ENCODE data around the gene RGS16. TPM values are rescaled to one million over a fixed set of nuclear protein-coding genes. Genes with fewer than 3 reads are reported as not detected.

Gene RGS16
- total RNA-seq, 1 donor from 2014 or later = 22.4 TPM

DNA sequence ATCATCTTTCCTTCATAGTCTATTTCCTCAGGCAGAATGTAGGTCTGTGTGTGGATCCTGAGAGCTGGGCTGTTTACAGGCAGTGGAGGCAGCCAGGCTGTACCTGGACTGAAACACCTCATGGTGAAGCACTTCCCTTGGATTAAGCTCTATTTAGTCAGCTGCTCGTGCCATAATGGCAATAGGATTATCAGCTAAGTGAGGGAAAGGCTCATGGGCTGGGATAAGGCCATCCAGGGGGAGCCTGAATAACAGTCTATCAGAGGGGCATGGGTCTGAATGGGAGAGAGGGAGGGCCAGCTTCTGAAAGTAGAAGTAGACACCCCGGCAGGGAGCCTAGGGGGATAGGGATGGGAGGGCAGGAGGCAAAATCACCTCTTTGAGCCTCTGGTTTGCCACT lies 23.5 kb downstream of the RGS16 start:
- DNase-seq (ENCODE audit: low spot score) = no peak

DNA sequence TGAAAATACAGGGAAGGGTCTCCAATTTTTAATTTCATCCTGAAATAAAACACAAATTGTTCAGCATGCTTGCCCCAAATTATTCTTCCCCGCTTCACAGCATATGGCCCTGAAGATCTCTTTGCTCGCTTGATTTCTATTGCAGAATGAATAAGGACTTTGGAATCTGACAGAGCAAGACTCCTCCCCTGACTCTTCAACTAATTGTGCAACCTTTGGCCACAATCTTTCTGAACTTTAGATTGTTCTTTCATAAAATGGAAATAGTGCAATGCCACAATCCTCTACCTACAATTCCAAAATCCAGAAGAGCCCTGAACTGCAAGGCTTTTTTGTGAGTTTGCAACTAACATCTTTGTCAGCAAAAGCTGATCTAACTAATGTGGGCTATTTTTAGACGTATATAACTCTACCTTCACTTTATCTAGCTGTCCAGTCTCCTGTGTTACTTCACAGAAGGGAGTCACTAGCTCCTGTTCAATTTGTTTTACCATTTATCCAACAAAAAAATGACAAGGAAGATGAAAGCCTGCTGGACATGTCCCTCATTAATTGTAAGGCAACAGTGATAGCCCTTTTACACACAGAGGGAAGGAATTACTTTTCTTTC lies 28.5 kb downstream of the RGS16 start:
- DNase-seq (ENCODE audit: low spot score) = no peak

DNA sequence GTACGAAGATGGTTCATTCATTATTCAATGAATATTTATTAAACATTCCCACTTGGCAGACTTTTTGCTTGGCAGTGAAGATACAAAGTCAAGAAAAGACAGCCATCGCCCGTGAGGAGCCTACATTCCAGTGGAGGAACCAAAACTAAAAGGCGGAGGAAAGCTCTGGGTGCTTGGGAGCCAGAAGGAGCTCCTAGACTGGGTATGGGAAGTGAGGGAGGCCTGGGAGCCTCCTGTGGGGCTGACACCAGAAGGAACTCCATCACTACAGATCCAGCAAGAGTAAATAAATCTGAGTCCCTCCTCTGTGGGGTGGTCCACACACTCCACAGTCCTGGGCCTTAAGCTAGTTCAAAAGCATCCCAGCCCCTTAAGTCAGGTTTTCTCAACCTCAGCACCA lies 30.0 kb downstream of the RGS16 start:
- no peak for DNase-seq (ENCODE audit: low spot score)

DNA sequence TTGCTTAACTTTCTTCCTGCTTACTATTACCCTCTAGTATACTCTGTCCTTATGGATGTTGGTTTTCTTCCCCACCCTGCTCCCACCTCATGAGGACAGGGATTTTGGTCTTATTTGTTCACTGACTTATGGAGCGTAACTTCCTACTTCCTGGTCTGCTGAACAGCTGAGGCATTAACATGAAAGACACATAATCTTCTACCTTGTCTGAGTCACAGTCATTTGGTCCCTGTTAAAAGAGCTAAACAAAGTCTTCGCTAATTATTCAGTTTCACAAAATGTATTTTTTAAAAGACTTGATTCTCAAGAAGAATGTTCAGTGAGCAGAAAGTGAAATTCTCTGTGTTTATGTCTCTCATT lies 33.6 kb downstream of the RGS16 start:
- no peak for DNase-seq (ENCODE audit: low spot score)

DNA sequence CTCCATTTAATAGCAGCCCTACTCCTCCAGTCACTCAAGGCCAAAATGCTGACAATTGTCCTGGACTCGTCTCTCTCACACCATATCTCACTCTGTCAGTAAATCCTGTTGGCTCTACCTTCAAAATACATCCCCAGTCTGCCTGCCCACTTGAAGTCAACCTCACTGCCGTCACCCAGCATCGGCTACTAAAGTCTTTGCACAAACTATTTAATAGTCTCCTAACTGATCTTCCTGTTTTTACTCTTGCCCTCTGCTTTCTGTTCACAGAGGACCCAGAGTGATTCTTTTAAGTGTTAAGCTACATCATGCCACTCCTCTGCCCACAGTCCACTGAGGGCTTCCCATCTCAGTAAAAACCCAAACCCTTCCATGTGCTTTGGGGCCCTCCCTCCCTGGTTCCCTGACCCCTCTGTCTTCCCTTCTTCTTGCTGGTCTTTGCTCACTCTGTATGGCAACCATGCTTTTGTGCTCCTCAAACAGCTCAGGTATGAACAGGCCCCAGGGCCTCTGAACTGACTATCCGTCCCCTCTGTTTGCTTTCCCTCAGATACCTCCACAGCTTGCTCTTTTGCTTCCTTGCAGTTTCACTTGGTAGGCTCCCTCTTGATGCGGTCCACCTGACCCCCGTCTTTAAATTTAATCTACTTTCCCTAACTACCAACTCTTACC lies 34.1 kb downstream of the RGS16 start:
- DNase-seq (ENCODE audit: low spot score) = no peak

DNA sequence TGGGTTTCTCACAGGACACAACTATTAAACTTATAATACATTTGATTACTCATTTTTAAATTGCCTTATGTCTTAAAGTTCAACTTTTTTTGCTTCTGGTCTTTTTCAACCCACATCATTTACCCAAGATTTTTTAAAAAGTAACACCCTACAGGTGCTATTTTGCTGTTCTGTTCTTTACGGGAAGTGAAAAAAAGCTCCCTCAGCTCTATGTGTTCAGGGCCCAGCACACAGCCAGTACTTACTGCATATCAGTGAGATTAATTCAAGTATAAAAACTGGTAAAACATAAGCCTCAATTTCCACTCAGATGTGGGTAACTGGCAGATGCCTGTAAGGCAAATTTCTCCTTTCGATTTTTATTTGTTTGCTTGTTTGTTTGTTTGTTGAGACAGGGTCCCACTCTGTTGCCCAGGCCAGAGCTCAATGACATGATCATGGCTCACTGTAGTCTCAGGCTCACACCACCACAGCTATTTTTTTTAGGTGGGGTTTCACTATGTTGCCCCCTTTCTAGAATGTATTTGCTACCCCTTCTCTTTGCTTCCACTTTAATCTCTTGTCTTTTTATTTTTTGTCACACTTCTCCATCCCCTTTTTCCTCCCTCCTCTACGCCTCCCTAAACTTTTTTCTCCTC lies 35.4 kb downstream of the RGS16 start:
- DNase-seq (ENCODE audit: low spot score) = no peak

DNA sequence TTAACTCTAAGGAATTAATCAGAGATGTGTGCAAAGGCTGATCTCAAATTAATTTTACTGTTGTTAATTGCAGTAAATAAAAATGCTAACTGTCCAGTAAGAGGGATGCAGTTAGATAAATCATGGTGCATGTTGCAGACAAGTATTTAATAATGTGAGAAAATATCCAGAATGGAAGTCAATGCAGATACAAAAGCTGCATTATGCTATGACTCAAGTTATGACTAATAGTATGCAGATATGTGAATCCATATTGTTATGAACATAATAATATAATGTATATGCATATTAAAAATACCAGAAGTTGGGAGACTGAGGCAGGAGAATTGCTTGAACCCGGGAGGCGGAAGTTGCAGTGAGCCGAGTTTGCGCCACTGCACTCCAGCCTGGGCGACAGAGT lies 36.6 kb downstream of the RGS16 start:
- DNase-seq (ENCODE audit: low spot score) = no peak

DNA sequence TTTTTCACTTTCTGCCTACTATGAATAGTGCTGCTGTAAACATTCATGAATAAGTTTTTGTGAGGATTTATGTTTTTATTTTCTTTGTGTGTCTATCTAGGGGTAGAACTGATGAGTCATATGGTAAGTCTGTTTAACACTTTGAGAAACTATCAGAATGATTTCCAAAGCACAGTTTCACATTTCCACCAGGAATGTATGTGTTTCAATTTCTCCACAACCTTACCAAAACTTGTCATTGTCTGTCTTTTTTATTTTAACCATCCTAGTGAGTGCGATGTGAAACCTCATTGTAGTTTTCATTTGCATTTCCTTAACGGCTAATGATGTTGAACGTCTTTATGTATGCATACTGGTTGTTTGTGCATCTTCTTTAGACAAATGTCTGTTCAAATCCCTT lies 38.7 kb downstream of the RGS16 start:
- no peak for DNase-seq (ENCODE audit: low spot score)

DNA sequence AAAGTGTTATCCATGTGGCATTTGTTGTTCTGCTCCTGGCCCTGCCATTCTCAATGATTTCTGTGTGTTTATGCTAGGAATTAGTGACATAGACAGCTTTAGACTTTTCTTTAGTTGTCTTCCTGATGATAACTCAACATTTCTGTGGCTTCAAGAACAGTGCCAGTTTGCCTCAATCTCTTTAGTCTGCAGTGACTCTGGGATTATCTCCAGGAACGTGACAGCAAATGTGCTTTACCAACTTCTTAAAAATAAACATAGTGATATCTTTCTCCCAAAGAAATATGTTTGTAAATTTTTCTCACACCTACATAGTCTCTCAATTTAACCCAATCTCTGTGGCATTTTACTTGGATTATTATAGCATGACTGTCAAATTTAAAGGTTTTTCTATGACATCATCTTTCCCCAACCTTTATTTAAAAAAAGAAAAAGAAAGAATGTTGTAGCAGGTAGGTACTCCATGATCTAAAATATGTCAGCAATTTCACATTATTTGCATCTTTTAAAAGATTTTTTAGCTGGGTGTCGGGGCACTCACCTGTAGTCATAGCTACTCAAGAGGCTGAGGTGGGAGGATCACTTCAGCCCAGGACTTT lies 39.7 kb downstream of the RGS16 start:
- DNase-seq (ENCODE audit: low spot score) = no peak

DNA sequence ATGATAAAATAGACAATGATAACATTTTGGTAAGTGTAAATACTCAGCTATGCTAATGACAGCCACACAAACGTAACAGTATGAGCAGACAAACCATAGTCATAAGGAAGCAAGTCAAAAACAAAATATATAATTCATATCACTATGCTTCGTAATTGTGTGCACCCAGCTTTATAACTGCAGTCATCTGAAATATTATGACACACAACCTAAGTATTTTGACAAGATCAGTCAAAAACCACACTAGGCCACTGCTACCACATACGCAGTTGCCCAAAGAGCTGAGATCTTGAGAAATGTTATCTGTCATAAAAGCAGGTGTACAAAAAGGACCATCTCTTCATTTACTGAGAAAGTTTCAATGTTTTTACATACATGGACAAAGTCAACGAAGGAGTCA lies 41.1 kb downstream of the RGS16 start:
- DNase-seq (ENCODE audit: low spot score) = no peak

DNA sequence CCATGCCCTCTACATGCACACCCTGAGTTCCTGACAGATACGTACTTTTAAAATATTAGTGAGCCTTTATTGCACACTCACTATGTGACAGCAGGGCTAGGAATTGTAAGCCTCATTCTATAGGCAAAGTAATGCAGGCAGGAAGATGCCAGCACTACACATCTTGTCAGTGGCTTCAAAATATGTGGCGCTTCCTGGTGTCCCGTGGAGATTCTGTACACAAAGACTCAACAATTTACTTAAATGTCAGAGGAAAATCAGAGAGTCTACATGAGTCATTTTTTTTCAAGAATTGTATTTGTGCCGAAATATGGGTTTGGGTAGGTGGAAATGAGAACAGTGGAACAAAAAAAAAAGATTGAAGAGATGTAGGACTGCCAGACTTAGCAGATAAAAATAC lies 42.7 kb downstream of the RGS16 start:
- DNase-seq (ENCODE audit: low spot score) = no peak

DNA sequence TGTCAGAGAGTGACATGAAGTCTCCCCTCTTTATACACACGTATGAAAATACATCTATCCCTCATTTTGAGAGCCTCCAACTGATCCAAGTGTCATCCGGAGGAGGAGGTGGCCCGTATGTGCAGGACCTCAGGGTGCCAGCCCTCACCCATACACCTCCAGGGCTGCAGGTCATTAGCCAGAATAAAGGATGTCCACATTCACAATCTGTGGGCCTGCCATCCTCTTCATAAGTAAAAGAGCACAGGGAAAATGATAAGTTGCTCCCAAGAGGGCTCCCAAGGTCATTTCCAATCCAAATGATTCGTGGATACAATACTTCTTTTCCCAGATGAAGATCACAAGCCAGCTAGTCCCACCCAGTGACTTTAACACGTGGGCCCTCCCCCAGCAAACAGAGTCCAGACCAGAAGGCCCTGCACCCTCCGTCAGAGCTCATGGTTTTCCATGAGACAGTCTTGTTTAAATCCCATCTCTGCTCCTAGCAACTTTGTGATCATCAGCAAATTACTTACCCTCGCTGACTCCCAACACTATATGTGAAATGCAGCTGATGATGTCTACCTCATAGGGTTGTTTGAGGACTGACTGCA lies 43.7 kb downstream of the RGS16 start:
- no peak for DNase-seq (ENCODE audit: low spot score)

DNA sequence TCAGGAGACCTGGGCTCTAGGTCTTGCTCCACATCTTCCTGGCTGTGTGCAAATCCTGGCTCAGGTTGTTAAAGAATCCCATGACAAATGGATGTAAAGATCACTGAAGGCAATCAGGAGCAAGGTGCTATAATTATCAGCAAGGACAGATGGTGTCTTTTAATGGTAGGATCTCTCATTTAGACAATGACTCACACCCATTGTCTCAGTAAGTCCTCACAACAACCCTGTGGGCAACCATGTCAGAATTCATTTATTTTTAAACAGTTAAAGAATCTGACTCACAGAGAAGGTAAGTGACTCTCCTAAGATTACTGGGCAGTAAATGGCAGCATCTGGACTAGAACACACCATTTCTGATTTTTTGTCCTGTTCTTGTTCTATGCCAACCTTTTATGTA lies 47.9 kb downstream of the RGS16 start:
- no peak for DNase-seq (ENCODE audit: low spot score)

DNA sequence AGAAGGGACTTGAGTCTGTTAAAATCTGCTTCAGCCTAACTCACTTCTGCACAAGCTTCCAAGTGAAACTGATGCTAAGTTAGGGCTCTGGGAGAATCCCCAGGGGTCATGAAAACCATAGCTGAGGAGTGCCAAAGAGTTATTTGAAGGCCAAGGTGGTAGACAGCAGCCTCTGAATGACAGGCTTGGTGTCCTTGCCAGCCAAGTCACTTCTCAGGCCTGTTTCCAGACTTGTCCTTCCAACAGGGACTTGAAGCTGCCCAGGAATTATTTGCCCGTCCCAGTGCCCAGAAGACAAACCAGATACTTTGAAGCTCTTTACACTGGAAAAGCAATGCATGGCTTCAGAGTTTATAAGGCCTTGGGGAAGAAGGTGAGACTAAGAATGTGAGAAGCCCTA lies 48.7 kb downstream of the RGS16 start:
- DNase-seq (ENCODE audit: low spot score) = no peak

DNA sequence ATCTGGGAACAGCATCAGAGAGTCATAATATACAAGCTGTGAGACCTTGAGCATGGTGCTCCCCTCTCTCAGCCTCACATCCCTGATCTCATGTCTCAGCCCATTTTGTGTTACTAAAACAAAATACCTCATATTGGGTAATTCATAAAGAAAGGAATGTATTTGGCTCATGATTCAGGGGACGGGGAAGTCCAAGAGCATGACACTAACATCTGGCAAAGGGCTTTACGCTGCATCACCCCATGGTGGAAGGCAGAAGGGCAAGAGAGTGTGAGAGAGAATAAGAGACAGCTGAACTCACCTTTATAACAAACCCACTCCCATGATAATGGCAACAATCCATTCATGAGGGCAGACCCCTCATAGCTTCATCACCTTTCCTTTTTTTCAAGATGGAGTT lies 51.7 kb downstream of the RGS16 start:
- DNase-seq (ENCODE audit: low spot score) = no peak

DNA sequence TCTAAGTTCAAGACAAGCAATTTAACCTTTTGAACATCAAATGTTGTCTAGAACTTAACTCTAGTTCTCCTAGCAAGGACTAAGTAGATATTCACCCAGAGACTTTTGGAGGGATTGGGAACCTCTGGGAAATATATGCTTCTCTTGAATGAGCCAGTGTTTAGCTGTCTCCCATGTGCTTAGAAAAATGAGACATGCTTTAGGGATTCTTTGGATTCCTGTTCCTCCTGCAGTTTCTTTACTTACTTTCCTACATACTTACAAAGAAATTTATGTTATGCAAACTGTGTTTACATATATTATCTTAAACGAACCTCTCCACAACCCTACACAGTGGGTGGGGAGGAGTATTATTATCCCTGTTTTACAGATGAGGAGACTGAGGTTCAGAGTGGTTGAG lies 54.4 kb downstream of the RGS16 start:
- no peak for DNase-seq (ENCODE audit: low spot score)

DNA sequence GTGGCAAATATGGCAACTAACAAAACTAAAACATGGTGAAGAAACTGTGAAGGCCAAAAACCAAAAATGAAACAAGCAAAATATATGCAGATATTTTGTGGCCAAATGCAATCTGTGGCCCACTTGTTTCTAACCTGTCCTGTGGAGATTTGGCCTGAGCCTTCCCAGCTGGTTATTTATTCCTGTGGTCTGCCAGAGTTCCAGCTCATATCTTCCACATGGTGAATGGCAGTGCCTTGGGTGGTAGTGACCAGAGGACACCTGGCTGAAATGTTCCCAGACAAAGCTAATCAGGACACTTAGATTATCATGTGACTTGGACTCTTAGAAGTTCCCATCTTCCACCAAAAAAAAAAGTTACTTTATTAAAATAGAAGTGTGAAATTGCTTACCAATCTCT lies 54.8 kb downstream of the RGS16 start:
- DNase-seq (ENCODE audit: low spot score) = no peak

Other genes starting within 250 kb of the RGS16 start
- 418 TPM for gene GLUL, start 212.6 kb downstream of the RGS16 start, total RNA-seq
- gene TEDDM1, start 203.7 kb downstream of the RGS16 start, total RNA-seq = not detected
- not detected for gene RGSL1, start 154.2 kb downstream of the RGS16 start, total RNA-seq
- 15.0 TPM for gene RNASEL, start 15.1 kb downstream of the RGS16 start, total RNA-seq
- not detected for gene RGS8, start 80.2 kb upstream of the RGS16 start, total RNA-seq
- gene NPL, start 185.4 kb upstream of the RGS16 start, total RNA-seq = 25.6 TPM
- 181 TPM for gene DHX9, start 235.0 kb upstream of the RGS16 start, total RNA-seq

Data from ureter (tissue), 1 donor.